Measurements from ENCODE around the gene HSH2D. TPM values are rescaled to one million over a fixed set of nuclear protein-coding genes. Genes with fewer than 3 reads are reported as not detected.

The HSH2D gene
- total RNA-seq, 3 donors from 2014 or later = 5.7 to 9.2 (median 7.0) TPM

DNA sequence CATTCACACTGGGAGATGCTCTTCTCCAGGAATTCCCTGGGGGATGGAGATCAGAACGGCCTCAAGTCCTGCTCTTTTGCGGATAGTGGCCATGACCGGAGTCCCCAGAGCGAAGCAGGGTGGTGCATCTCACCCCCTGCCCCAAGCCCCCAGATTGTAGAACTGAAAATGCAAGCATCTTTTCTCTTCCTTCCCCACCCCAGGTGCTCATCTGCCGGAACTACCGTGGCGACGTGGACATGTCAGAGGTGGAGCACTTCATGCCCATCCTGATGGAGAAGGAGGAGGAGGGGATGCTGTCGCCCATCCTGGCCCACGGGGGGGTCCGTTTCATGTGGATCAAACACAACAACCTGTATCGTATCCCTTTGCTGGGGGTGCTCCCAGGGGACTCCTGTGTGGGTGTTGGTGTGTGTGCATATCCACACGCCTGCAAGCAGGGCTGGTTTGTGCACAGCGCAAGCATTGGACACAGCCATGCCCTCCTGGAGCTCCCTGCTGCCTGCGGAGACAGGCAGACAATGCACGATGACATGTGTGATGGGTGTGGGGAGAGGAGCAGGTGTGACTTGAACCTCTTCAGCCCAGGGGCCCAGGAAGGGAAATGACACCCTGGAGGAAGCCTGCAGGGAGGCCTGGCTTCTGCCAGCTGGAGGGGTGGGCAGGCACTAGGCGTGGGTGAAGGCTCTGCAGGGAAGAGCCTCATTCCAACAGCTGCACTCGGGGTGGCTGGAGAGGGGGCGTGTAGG lies 59.9 kb downstream of the HSH2D start:
- peaks cover 30% of the 10 kb centered on the region for H3K36me3 Mint-ChIP-seq (ENCODE audit: insufficient read depth)
- ATAC-seq (no peak), DNase-seq (no peak)
- H3K27me3 Mint-ChIP-seq (ENCODE audit: low read depth) = no peaks in the 10 kb centered on the region
- no peak overlapping the region for H3K4me3 Mint-ChIP-seq
- no peaks in the 10 kb centered on the region for H3K9me3 Mint-ChIP-seq
- H3K4me1 Mint-ChIP-seq (ENCODE audit: low read depth) = peaks cover 44% of the 10 kb centered on the region

DNA sequence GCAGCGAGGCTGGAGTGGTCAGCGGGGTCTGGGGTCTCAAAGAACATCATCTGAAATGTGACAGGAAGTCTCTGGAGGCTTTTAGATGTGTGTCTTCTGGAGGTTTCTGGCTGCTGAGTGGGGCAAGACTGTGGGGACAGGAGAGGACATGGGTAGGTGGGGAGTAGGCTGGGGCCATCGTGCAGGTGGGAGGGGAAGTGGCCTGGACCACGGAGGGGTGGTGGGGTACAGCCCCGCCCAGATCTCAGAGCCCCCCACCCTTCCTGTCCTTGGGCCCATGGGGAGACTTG lies 60.5 kb downstream of the HSH2D start:
- H3K4me3 Mint-ChIP-seq = no peak overlapping the region
- no peak for ATAC-seq
- no peak for DNase-seq
- H3K27me3 Mint-ChIP-seq (ENCODE audit: low read depth) = no peaks in the 10 kb centered on the region
- H3K4me1 Mint-ChIP-seq (ENCODE audit: low read depth) = peaks cover 41% of the 10 kb centered on the region
- peaks cover 31% of the 10 kb centered on the region for H3K36me3 Mint-ChIP-seq (ENCODE audit: insufficient read depth)
- H3K9me3 Mint-ChIP-seq = no peaks in the 10 kb centered on the region

DNA sequence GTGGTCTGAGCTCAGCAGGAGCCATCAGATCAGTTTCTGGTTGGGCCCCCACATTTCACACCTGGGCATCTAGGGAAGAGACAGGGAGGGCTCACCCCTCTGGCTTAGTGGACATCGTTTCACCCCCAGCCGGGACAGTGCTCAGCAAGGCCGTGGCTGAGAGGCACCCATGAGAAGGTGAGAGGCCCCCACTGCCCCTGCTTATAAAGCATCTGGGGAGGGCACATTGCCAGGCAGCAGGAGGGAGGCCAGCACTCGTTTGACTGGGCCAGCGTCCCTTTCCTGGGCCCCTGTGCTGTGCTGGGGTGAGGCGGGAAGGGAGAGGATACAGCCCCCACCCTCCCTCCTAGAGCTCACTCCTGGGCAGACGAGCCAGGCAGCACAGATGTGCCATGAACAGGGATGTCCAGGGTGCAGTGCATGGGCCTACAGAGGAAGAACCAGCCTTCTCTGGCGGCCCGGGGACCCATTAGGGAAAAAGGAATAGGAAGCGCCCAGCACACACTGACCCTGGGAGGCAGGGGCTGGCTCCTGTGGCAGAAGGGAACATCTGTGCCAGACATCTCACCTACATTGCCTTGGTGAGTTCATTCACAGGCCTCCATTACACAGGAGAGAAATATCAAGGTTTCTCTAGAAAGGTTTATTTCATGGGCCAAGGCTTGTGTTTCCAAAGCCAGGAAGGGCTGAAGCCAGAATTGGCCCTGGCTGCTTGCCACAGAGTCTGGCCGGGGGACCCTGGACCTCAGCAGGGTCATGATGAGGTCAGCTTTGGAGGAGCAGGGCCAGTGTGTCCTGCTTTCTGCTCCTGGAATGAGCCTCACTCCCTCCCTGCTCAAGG lies 61.9 kb downstream of the HSH2D start:
- no peak for DNase-seq

DNA sequence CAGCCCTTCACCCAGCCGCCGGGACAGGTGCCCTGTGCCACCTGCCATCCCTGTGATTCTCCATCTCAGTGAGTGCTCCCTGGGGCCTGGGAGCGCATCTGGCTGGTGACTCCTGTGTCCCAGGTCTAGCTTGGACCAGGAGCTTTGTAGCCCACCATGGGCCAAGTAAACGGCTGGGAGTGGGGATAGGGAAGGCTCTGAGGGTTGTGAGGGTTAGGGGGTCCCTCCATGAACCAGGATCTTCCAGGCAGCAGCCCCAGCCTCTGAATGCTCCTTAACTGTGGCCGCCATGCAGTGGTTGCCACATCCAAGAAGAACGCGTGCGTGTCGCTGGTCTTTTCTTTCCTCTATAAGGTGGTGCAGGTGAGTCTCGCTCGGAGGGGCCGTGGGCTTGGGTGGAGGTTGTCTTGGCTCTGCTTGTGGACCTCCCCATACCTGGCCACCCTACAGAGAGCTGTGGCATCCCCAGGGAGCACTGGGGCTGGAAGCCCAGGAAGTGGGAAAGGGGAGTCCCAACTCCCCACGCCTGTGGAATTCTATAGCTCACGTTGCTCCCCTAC lies 62.6 kb downstream of the HSH2D start:
- ATAC-seq = no peak
- H3K4me1 Mint-ChIP-seq (ENCODE audit: low read depth) = peaks cover 33% of the 10 kb centered on the region
- no peak for DNase-seq
- H3K4me3 Mint-ChIP-seq = no peak overlapping the region
- no peaks in the 10 kb centered on the region for H3K27me3 Mint-ChIP-seq (ENCODE audit: low read depth)
- no peaks in the 10 kb centered on the region for H3K9me3 Mint-ChIP-seq
- H3K36me3 Mint-ChIP-seq (ENCODE audit: insufficient read depth) = peaks cover 42% of the 10 kb centered on the region

More for the DNA sequence above, 61.9 kb downstream of the HSH2D start:
- ATAC-seq = no peak
- Mint-ChIP-seq H3K4me1 (ENCODE audit: low read depth) (peaks cover 38% of the 10 kb centered on the region), H3K9me3 (no peaks in the 10 kb centered on the region), H3K36me3 (ENCODE audit: insufficient read depth) (peaks cover 44% of the 10 kb centered on the region), H3K4me3 (no peak overlapping the region), H3K27me3 (ENCODE audit: low read depth) (no peaks in the 10 kb centered on the region)

DNA sequence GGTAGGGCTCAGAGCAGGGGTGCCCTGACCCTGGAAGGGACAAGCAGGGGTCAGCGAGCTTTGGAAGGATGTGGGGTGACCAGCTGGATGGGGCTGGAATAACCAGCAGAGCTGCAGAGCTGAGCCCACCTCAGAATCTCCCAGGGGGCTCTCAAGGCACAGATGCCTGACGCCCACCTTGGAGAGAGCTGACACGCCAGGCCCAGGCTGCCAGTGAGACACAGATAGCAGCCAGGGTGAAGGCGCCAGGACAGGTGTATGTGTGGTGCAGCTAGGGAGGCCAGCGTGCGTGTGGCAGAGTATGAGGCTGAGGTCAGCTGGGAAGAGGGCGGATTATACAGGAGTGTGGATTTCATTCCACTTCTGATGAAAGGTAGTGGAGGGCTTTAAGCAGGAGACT lies 63.2 kb downstream of the HSH2D start:
- Mint-ChIP-seq H3K9me3 (no peaks in the 10 kb centered on the region), H3K27me3 (ENCODE audit: low read depth) (no peaks in the 10 kb centered on the region), H3K4me3 (no peak overlapping the region), H3K36me3 (ENCODE audit: insufficient read depth) (peaks cover 42% of the 10 kb centered on the region), H3K4me1 (ENCODE audit: low read depth) (peaks cover 32% of the 10 kb centered on the region)
- no peak for ATAC-seq
- no peak for DNase-seq

DNA sequence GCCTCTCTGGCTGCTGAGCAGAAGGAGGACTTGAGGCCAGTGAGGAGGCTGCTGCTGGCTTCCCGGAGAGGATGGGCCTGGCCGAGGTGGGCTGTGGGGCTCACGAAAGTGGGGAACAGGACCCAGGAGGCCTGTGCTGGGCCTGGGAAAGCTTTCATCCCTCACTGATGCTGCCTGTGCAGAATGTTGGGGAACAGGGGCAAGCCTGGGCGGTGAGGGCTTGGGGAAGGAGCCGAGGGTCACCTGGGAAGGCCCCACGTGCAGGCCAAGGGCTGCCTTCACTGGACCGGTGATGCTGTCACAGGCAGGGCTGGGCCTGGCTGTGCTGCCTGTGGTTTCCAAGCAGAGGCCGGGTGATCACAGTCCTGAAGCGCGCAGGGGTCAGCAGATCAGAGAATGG lies 63.6 kb downstream of the HSH2D start:
- Mint-ChIP-seq H3K9me3 (no peaks in the 10 kb centered on the region), H3K36me3 (ENCODE audit: insufficient read depth) (peaks cover 46% of the 10 kb centered on the region), H3K4me1 (ENCODE audit: low read depth) (peaks cover 35% of the 10 kb centered on the region), H3K4me3 (no peak overlapping the region), H3K27me3 (ENCODE audit: low read depth) (no peaks in the 10 kb centered on the region)
- ATAC-seq (no peak), DNase-seq (no peak)

DNA sequence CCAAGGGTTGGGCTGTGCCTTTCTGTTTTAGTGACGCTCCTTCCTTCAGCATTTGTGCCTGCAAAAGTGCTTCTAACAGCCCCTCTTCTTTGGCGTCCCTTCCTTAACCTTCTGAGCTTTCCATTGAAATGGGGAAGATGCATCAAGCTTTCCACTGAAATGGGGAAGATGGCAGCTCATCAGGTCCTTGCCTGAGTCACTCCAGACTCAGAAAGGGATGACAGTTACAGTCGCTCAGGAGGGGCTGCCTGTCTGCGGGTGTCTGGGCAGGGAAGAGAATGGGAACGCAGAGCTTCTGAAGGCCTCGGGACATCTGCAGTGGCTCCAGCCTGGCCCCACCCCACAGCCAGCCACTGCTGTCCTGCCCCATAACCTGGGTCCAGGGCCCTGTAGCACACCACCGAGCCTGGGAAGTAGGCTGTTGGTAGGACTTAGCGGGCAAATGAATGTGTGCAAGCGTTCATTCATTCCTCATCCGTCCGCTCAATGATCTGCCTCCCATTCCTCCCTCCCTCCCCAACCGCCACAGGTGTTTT lies 64.1 kb downstream of the HSH2D start:
- no peaks in the 10 kb centered on the region for H3K9me3 Mint-ChIP-seq
- ATAC-seq (peak; percentile 24 to 44), DNase-seq (no peak)
- H3K27me3 Mint-ChIP-seq (ENCODE audit: low read depth) = no peaks in the 10 kb centered on the region
- peaks cover 47% of the 10 kb centered on the region for H3K36me3 Mint-ChIP-seq (ENCODE audit: insufficient read depth)
- H3K4me3 Mint-ChIP-seq = no peak overlapping the region
- peaks cover 37% of the 10 kb centered on the region for H3K4me1 Mint-ChIP-seq (ENCODE audit: low read depth)

Other genes with a start within 250 kb of the HSH2D start
- not detected for gene CYP4F2, start 245.6 kb upstream of the HSH2D start, total RNA-seq
- gene CYP4F11, start 209.2 kb upstream of the HSH2D start, total RNA-seq = under 1 TPM; 0.05 to 0.14 (median 0.08) TPM
- not detected for gene OR10H4, start 194.7 kb upstream of the HSH2D start, total RNA-seq
- gene TPM4, start 67.2 kb upstream of the HSH2D start, total RNA-seq = 100 to 1,000 TPM; 153 to 177 (median 168) TPM
- gene RAB8A, start 31.8 kb upstream of the HSH2D start, total RNA-seq = 100 to 1,000 TPM; 140 to 167 (median 153) TPM
- not detected for gene CIB3, start 29.8 kb downstream of the HSH2D start, total RNA-seq
- gene FAM32A, start 41.7 kb downstream of the HSH2D start, total RNA-seq = 10 to 100 TPM; 53.4 to 60.1 (median 56.4) TPM
- gene AP1M1, start 54.2 kb downstream of the HSH2D start, total RNA-seq = 100 to 1,000 TPM in 2 of 3 donors, 10 to 100 TPM in 1; 93.4 to 109 (median 106) TPM
- 1 to 10 TPM; 1.4 to 2.5 (median 2.4) TPM for gene KLF2, start 181.1 kb downstream of the HSH2D start, total RNA-seq